HepG2 (cell line): Measurements from ENCODE around the gene GOLGA7B. TPM values are rescaled to one million over a fixed set of nuclear protein-coding genes. Genes with fewer than 3 reads are reported as not detected.

ENCODE experiments used
- ADNP ChIP-seq: sonication (generic); formaldehyde crosslinking; IDR thresholded peaks from 2 replicates; pipeline ENCODE4 v1.4.0; 2020; ENCODE audit warnings: missing genetic modification reagents
- BRCA1 ChIP-seq: sonication (generic); formaldehyde crosslinking; IDR thresholded peaks from 2 replicates; pipeline ENCODE4 v1.4.0; 2020; ENCODE audit warnings: missing genetic modification reagents
- CBX5 ChIP-seq: sonication (generic); formaldehyde crosslinking; IDR thresholded peaks from 2 replicates; pipeline ENCODE4 v1.4.0; 2020; ENCODE audit warnings: missing genetic modification reagents, borderline replicate concordance
- CC2D1A ChIP-seq: sonication (generic); formaldehyde crosslinking; IDR thresholded peaks from 2 replicates; pipeline ENCODE4 v1.8.1; 2023; ENCODE audit warnings: mild to moderate bottlenecking, missing genetic modification reagents
- CCDC6 ChIP-seq: sonication (generic); formaldehyde crosslinking; IDR thresholded peaks from 2 replicates; pipeline ENCODE4 v1.8.1; 2022; ENCODE audit warnings: mild to moderate bottlenecking, missing genetic modification reagents, moderate library complexity
- EED ChIP-seq: sonication (generic); formaldehyde crosslinking; IDR thresholded peaks from 2 replicates; pipeline ENCODE4 v1.5.0; 2020; ENCODE audit warnings: mild to moderate bottlenecking, missing genetic modification reagents
- FLYWCH1 ChIP-seq: sonication (generic); formaldehyde crosslinking; IDR thresholded peaks from 2 replicates; pipeline ENCODE4 v1.8.1; 2023; ENCODE audit warnings: mild to moderate bottlenecking, missing genetic modification reagents
- ISX ChIP-seq: sonication (generic); formaldehyde crosslinking; conservative IDR thresholded peaks from 2 replicates; pipeline ENCODE4 v1.5.0; 2020; ENCODE audit warnings: missing genetic modification reagents
- MAZ ChIP-seq, 2 experiments: sonication (generic) in 1 of 2; formaldehyde crosslinking in 1 of 2; IDR thresholded peaks; 2 replicates each; pipeline versions ENCODE4 v1.5.0 to v1.6.1; 2012 to 2020; ENCODE audit warnings: low read depth in 2 of 2, mild to moderate bottlenecking in 2 of 2, borderline replicate concordance in 1 of 2, improper control_type of control experiment in 1 of 2, low read length in 1 of 2, missing genetic modification reagents in 1 of 2, moderate library complexity in 1 of 2
- POGZ ChIP-seq: sonication (generic); formaldehyde crosslinking; IDR thresholded peaks from 2 replicates; pipeline ENCODE4 v1.4.0; 2020; ENCODE audit warnings: mild to moderate bottlenecking, missing genetic modification reagents
- SIX1 ChIP-seq: sonication (generic); formaldehyde crosslinking; IDR thresholded peaks from 2 replicates; pipeline ENCODE4 v1.4.0; 2020; ENCODE audit warnings: missing genetic modification reagents, borderline replicate concordance
- ZFP82 ChIP-seq: sonication (generic); formaldehyde crosslinking; IDR thresholded peaks from 2 replicates; pipeline ENCODE4 v1.5.1; 2020; ENCODE audit warnings: mild to moderate bottlenecking, missing genetic modification reagents, borderline replicate concordance
- ZFP90 ChIP-seq: sonication (generic); formaldehyde crosslinking; IDR thresholded peaks from 2 replicates; pipeline ENCODE4 v1.8.0; 2022; ENCODE audit warnings: missing genetic modification reagents, mild to moderate bottlenecking, inconsistent platforms, borderline replicate concordance
- ZNF224 ChIP-seq: sonication (generic); formaldehyde crosslinking; IDR thresholded peaks from 2 replicates; pipeline ENCODE4 v1.5.0; 2020; ENCODE audit warnings: mild to moderate bottlenecking, missing genetic modification reagents
- ZNF501 ChIP-seq: sonication (generic); formaldehyde crosslinking; IDR thresholded peaks from 2 replicates; pipeline ENCODE4 v1.5.1; 2020; ENCODE audit warnings: mild to moderate bottlenecking, moderate library complexity, missing genetic modification reagents
- ZNF546 ChIP-seq: sonication (generic); formaldehyde crosslinking; conservative IDR thresholded peaks from 2 replicates; pipeline ENCODE4 v1.8.1; 2023; ENCODE audit warnings: mild to moderate bottlenecking, missing genetic modification reagents
- ZNF550 ChIP-seq: sonication (generic); formaldehyde crosslinking; IDR thresholded peaks from 2 replicates; pipeline ENCODE4 v1.4.0; 2020; ENCODE audit warnings: mild to moderate bottlenecking, missing genetic modification reagents, borderline replicate concordance
- ZNF614 ChIP-seq: IDR thresholded peaks from 2 replicates; pipeline ENCODE4 v1.6.1; 2018; ENCODE audit warnings: missing biosample characterization, missing genetic modification reagents, inconsistent platforms, borderline replicate concordance
- polyA plus RNA-seq, 8 experiments: library from polyadenylated mRNA; depleted of rRNA in 3 of 8; stranded (reverse) in 7 of 8; unstranded in 1 of 8; fragments of >200 nt; fragmentation: Illumina TruSeq in 4 of 8; extraction: Trizol in 4 of 8; gene quantifications; 2 replicates each; pipeline versions ENCODE4 v1.2.1 to v1.2.3, GENCODE V29; 2011 to 2016; ENCODE audit warnings: low read depth in 4 of 8, missing spikeins in 1 of 8, mixed read lengths in 1 of 8; ENCODE audit not compliant: insufficient read depth in 1 of 8
- total RNA-seq, 5 experiments: library from RNA; depleted of rRNA; stranded (reverse); fragments of >200 nt; fragmentation: Illumina TruSeq; extraction: Trizol; gene quantifications; 2 replicates each; pipeline ENCODE4 v1.2.3, GENCODE V29; 2016; ENCODE audit warnings: low read depth in 1 of 5
- TF ChIP-seq, protein P1 (sequence below): sonication (generic); formaldehyde crosslinking; IDR thresholded peaks from 2 replicates; pipeline ENCODE4 v1.4.0; 2020; ENCODE audit warnings: mild to moderate bottlenecking, missing genetic modification reagents
- TF ChIP-seq, protein P2 (sequence below): IDR thresholded peaks from 2 replicates; pipeline ENCODE4 v1.6.1; 2018; ENCODE audit warnings: missing genetic modification reagents
- TF ChIP-seq, protein P3 (sequence below): sonication (generic); formaldehyde crosslinking; IDR thresholded peaks from 2 replicates; pipeline ENCODE4 v1.8.1; 2022; ENCODE audit warnings: low read depth, mild to moderate bottlenecking, missing genetic modification reagents
- TF ChIP-seq, protein P4 (sequence below): sonication (generic); formaldehyde crosslinking; IDR thresholded peaks from 2 replicates; pipeline ENCODE4 v1.8.1; 2023; ENCODE audit warnings: missing genetic modification reagents, mild to moderate bottlenecking, borderline replicate concordance
- TF ChIP-seq, protein P5 (sequence below): sonication (generic); formaldehyde crosslinking; IDR thresholded peaks from 2 replicates; pipeline ENCODE4 v1.4.0; 2020; ENCODE audit warnings: missing genetic modification reagents, borderline replicate concordance

The GOLGA7B gene
- total and polyA plus RNA-seq, 2 of the 13 experiments (the other 11 are each of a cell fraction or from before 2014, with no cell fraction given): not detected

DNA sequence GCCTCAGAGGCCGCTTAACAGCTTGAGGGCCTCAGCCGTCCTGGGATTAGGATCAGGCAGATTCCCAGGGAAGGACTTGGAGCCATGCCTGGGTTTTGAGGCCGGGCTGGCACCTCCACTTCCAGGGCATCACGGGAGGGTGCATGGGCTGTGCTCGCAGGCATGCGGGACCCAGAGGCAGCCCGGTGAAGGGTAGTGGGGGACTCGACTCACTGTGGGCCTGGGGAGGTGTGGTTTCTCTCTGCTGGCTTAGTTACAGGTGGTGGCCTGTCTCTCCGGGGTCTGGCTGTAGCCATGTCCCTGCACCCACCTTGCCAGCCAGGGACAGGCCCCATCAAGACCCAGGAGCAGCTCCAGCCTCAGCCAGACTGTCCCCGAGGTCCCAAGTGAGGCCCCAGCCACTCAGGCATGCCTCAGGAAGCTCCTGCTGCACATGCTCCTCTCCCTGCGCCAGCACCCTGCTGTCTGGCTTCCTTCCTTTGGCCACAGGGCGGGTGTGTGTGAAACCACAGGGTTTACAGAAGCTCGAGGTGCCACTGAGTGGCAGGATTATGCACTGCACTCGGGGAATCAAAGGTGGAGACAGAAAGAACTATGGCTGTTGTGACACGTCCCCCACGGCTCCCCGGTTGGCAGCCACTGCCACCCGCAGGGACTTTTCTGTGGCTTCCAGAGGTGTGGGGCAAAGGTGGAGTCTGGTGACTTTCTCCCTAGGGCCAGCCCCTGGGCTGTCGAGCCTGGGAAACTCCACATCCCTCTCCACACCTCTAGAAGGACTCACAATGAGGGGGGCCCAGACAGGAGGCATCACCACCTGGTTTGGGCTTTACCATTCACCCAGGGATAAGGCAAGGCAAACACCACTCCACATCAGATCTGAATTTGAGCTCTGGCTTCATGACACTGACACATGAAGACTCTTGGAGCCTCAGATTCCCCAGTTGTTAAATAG, 19.7 kb downstream of the GOLGA7B start (continued):
- TF ChIP-seq CBX5 (CRISPR knock-in tag): peak; percentile 71; the same call in 1 of the 2 replicates
- peak; percentile 55; the same call in 1 of the 2 replicates for TF ChIP-seq POGZ
- TF ChIP-seq, protein P1, sequence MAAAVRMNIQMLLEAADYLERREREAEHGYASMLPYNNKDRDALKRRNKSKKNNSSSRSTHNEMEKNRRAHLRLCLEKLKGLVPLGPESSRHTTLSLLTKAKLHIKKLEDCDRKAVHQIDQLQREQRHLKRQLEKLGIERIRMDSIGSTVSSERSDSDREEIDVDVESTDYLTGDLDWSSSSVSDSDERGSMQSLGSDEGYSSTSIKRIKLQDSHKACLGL (CRISPR knock-in tag): peak; percentile 32; the same call in 1 of the 2 replicates
- TF ChIP-seq FLYWCH1 (CRISPR knock-in tag): no peak
- TF ChIP-seq, protein P2, sequence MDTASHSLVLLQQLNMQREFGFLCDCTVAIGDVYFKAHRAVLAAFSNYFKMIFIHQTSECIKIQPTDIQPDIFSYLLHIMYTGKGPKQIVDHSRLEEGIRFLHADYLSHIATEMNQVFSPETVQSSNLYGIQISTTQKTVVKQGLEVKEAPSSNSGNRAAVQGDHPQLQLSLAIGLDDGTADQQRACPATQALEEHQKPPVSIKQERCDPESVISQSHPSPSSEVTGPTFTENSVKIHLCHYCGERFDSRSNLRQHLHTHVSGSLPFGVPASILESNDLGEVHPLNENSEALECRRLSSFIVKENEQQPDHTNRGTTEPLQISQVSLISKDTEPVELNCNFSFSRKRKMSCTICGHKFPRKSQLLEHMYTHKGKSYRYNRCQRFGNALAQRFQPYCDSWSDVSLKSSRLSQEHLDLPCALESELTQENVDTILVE (CRISPR knock-in tag): no peak
- no peak for TF ChIP-seq ZNF224 (CRISPR knock-in tag)
- peak; percentile 55; the same call in 1 of the 2 replicates for TF ChIP-seq ZNF501 (CRISPR knock-in tag)
- TF ChIP-seq MAZ (IDR thresholded peaks at IDR 0.05; ENCODE audit: borderline replicate concordance, low read depth, low read length): no peak
- no peak for TF ChIP-seq MAZ (CRISPR knock-in tag; IDR thresholded peaks at IDR 0.05; ENCODE audit: low read depth)
- no peak for TF ChIP-seq ZNF546 (CRISPR knock-in tag)
- TF ChIP-seq, protein P3, sequence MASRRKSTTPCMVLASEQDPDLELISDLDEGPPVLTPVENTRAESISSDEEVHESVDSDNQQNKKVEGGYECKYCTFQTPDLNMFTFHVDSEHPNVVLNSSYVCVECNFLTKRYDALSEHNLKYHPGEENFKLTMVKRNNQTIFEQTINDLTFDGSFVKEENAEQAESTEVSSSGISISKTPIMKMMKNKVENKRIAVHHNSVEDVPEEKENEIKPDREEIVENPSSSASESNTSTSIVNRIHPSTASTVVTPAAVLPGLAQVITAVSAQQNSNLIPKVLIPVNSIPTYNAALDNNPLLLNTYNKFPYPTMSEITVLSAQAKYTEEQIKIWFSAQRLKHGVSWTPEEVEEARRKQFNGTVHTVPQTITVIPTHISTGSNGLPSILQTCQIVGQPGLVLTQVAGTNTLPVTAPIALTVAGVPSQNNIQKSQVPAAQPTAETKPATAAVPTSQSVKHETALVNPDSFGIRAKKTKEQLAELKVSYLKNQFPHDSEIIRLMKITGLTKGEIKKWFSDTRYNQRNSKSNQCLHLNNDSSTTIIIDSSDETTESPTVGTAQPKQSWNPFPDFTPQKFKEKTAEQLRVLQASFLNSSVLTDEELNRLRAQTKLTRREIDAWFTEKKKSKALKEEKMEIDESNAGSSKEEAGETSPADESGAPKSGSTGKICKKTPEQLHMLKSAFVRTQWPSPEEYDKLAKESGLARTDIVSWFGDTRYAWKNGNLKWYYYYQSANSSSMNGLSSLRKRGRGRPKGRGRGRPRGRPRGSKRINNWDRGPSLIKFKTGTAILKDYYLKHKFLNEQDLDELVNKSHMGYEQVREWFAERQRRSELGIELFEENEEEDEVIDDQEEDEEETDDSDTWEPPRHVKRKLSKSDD (CRISPR knock-in tag): no peak
- TF ChIP-seq CCDC6 (CRISPR knock-in tag): no peak
- TF ChIP-seq, protein P4, sequence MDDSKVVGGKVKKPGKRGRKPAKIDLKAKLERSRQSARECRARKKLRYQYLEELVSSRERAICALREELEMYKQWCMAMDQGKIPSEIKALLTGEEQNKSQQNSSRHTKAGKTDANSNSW (CRISPR knock-in tag): no peak
- TF ChIP-seq ZFP82: no peak
- TF ChIP-seq, protein P5, sequence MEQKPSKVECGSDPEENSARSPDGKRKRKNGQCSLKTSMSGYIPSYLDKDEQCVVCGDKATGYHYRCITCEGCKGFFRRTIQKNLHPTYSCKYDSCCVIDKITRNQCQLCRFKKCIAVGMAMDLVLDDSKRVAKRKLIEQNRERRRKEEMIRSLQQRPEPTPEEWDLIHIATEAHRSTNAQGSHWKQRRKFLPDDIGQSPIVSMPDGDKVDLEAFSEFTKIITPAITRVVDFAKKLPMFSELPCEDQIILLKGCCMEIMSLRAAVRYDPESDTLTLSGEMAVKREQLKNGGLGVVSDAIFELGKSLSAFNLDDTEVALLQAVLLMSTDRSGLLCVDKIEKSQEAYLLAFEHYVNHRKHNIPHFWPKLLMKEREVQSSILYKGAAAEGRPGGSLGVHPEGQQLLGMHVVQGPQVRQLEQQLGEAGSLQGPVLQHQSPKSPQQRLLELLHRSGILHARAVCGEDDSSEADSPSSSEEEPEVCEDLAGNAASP: no peak
- no peak for TF ChIP-seq ZNF550 (CRISPR knock-in tag)
- TF ChIP-seq SIX1 (CRISPR knock-in tag): no peak
- TF ChIP-seq BRCA1 (CRISPR knock-in tag): no peak
- TF ChIP-seq ZFP90 (CRISPR knock-in tag): no peak
- TF ChIP-seq CC2D1A (CRISPR knock-in tag): no peak
- TF ChIP-seq ADNP (CRISPR knock-in tag): no peak
- TF ChIP-seq ZNF614 (CRISPR knock-in tag): peak; percentile 61; the same call in 1 of the 2 replicates
- no peak for TF ChIP-seq EED (CRISPR knock-in tag)
- no peak for TF ChIP-seq ISX (CRISPR knock-in tag)
